Right lung (tissue), 5 donors: Measurements from ENCODE around the gene PTH1R. TPM values are rescaled to one million over a fixed set of nuclear protein-coding genes. Genes with fewer than 3 reads are reported as not detected.

Experiments
- DNase-seq, 2 donors: peaks; one replicate each; pipeline ENCODE4 v3.0.0-alpha.2; 2013
- polyA plus RNA-seq, 5 donors: library from polyadenylated mRNA; unstranded; fragments of 120-200 nt; gene quantifications; one replicate each; pipeline versions ENCODE4 v1.2.1 to v1.2.3, GENCODE V29; 2013; ENCODE audit warnings: inconsistent platforms in 1 of 5, low replicate concordance in 1 of 5; ENCODE audit not compliant: insufficient read length in 5 of 5, insufficient read depth in 1 of 5

PTH1R gene
- polyA plus RNA-seq, 5 donors, result 63.3 to 136 (median 78.3) TPM

DNA sequence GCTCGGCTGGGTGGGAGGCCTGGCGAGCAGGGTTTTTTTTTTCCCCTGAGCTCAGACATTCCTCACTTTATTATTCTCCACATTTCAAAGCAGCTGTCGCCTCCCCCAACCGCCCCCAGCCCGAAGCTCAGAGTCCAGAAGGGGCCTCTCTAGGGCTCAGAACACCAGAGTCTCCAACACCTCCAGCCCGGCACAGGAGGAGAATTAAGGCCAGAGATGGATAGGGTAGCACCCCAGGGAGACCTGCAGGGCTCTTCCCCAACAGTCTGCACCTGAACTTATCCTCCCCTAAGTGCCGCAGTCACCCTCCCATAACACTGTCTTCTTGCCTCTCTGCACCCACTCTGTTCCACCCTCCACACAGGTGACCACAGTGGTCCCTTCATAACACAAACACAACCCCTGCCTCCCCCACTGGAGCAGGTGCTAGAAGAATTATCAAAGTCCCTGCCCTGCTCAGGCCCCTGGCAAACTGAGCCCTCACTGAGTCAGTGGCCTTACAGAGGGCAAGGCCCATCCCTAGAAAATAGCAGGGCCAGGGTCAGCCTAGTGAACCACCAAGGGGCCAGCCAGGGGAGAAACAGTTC lies 28.4 kb upstream of the PTH1R start:
- DNase-seq, result no peak

DNA sequence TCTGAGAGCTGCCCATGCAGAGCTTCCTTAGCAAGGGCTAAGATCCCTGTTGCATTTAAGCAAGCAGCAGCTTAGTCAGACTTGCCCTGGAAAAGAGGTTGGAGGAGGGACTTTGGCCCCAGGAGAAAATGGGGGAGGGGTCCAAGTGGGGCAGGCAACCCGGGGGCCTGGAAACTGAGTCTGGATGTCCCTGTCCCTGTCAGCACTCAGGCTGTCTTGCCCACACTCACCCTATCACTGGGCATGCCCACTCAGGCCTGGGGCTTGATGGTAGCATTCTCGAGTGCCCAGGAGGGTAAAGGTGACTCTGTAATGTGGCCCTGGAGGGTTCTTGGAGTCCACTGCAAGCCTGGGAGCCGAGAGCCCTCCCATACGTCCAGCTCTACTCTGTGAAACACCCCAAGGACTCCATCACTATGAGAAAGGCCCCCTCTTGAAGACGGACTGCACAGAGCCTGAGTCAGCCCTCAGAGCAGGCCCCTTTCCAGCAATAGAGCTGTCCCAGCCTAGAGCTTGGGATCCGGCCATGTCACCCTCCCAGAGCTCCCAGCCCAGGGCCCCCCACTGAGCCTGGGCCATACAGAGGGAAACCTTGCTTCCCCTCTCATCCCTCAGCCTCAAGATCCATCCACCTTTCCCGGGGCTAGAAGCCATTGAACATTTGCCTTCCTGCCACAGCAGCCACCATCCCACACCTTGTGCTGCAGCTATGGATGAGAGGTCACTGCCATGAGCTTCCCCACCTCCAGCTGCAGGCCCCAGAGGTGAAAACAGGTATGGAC lies 27.6 kb upstream of the PTH1R start:
- no peak for DNase-seq

DNA sequence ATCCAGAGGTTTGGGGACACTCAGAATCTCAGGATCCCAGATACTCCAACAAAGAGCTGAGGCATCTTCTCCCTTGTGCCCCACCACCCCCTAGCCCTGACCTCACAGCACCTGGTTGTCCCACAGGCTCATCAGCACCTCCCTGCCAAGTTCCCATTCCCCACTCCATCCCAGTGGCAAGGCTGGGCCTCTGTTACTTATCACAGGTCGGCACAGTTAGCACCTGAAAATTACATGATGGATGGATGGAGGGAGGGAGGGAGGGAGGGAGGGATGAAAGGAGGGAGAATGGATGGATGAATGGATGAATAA lies 27.1 kb upstream of the PTH1R start:
- no peak for DNase-seq

- DNase-seq, result no peak
Measured at GRCh38 chr3:46851364-46852333, 25.9 kb upstream of the PTH1R start.

- DNase-seq, result no peak
Measured at GRCh38 chr3:46852334-46852720, 25.2 kb upstream of the PTH1R start.

DNA sequence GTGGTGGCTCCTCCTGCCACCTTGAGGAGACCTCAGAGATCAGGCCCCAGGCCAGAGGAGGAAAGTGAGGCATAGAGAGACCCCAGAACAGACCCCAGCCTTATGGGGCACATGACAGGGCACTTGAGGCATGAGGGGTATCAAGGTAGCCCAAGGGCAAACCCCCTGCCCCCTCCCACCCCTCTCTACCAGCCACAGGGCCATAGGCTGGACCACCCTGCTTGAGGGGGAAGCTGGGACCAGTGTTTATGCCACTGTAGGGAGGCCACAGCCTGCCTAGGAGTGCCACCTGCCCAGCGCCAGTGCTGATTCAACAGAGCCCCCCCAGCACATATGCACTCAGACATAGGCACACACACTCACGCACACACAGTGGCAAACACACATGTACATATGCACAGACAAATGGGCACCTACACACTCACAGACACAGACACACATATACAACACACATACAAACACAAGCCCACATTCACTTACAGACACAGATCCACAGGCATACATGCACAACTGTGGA lies 24.6 kb upstream of the PTH1R start:
- DNase-seq, result no peak

DNA sequence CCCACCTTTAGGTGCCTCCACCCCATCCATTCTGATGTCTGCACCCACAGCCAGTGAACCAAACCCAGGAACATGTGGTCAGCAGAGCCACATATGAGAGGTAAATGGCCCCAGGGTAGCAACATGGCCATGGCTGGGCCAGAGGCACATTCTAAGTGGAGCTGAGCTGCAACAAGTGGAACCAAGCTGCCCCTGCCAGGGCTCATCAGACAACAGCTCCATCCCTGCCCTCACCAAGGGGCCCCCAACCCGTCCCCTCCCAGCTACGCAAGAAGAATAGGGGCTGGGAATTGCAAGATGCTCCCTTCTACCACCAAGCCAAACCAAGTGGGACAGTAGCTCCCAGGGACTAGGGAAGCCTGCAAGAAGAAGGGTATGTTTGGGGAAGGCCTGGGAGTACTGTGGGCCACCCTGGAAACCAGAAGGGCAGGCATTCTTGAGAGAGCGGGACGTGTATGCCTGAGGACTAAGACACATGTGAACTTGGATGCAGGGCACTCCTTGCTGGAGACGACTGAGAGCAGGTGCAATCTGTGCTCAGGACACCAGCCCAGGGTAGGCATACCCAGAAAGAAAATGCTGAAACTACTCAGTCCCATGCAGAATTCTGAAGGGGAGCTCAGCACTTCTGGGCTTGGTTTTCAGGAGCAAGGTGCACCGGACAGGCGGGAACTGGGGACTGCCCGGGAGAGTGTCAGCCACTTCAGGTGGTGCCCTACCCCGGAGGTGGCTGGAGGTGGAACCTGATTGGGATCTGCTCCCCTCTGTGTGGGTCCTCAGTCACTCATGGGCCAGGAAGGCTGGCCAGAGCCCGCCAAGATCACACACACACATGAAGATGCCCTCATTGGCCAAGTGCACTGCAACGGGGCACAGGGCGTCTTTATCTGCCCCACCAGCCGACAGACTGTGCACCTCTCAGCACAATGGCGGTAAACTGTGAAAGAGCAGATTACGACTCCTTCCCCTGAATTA lies 23.8 kb upstream of the PTH1R start:
- DNase-seq, result no peak

DNA sequence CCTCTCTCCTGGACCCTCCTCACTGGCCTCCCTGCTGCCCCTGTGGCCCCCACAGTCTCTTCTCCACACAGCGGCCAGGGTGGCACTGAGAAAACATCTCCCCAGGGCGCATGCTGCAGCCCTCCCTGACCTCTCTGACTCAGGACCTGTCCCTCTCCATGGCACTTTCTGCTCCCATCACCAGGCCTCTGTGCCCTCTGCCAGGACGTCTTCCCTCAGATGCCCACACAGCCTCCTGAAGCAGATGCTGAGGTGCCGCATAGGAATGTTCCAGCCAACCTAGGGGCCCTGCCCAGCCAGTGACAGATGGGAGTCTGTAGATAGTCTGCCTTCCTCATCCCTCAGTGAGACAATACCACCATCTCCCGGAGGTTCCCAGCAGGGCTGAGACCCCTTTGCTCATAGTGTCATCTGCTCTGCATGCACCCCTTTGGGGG lies 22.9 kb upstream of the PTH1R start:
- DNase-seq, result no peak

DNA sequence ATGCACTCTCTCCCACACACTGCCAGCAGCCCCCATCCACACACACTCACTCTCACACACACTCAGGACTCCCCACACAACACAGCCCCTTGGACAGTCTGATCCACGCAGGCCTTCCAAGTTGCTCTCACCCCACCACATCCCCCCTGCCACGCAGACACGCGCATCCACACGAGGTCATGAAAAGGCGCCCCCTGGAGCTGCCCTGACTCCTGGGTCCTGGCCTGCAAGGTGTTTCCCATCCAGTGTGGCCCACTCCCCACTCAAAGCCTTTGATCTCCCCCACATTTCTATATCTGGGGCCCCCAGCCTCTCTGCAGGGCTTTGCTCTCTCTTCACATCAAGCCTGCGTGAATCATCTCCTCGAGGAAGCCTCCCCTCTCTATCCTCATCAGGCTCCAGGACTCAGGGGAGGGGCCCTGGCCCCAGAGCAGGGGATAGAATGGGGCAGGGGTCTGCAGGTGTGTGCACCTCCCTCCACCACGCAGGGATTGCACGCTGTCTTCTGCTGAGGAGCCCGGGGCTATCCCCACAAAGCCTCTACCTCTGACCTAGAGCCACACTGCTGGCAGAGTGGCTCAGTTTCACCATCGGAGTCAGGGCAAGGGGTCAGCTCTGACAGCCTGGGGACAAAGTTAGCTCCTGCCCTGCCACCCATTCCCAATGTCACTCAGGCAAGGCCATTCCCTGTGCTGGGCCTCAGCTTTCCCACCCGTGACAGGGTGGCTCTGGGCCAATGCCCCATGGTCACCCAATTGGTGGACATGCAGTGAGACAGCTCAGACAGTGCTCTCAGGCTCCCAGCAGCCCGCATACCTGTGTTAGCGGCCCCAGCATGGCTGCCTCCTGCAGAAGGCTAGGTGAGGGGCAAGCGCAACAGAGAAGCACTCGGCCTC lies 20.7 kb upstream of the PTH1R start:
- no peak for DNase-seq

DNA sequence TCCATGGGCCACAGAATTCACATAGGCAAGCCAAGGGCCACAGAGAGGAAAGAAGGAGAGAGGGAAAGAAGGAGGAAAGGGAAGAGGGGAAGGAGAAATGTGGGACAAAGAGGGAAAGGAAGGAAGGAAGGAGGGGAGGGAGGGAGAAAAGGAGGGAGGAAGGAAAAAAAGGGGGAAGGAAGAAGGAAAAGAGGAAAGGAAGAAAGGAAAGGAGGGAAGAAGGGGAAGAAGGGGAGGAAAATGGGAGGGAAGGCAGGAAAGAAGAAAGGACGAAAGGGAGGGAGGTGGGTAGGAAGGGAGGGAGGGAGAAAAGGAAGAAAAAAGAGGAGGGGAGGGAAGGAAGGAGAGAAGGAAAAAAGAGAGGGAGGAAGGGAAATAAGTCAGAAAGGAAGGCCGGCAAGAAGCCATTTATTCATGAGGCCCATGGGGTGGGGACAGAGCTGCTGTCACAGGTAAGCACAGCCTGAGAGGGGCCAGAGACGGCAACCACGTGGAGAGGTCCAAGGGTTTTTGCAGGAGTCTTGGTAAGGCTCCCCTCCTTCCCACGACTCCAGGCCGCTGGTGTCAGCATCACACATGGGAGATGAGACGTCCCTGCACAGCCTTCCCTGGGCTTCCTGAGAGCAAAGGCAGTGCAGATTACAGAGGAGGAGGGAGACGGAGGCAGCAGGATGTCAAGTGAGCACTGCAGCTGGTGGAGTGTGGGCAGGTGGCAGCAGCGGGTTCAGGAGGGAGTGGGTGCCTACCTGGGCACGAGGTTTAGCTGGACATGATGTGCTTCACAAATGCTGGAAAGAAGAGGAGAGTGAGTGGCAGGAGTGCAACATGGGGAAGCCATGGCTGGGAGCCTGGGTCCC lies 19.8 kb upstream of the PTH1R start:
- DNase-seq, result no peak

DNA sequence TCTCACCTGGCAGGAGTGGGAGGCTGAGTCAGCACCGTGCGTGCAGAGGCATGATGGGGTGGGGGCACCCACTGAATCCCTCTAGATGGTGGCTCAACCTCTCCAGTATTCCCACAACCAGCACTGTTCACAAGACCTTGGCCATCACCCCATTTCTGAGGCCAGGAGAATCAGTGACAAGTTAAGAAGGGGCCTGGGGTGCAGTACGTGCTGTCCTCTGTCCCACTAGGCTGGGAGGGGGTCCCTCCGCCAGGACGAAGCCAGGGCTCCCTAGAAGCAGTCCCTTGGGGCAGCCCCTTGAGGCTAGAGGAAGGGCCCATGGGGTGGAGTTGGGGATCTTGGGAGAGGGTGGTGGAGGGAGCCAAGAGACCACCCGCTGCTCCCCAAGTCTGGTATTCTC lies 19.1 kb upstream of the PTH1R start:
- no peak for DNase-seq

DNA sequence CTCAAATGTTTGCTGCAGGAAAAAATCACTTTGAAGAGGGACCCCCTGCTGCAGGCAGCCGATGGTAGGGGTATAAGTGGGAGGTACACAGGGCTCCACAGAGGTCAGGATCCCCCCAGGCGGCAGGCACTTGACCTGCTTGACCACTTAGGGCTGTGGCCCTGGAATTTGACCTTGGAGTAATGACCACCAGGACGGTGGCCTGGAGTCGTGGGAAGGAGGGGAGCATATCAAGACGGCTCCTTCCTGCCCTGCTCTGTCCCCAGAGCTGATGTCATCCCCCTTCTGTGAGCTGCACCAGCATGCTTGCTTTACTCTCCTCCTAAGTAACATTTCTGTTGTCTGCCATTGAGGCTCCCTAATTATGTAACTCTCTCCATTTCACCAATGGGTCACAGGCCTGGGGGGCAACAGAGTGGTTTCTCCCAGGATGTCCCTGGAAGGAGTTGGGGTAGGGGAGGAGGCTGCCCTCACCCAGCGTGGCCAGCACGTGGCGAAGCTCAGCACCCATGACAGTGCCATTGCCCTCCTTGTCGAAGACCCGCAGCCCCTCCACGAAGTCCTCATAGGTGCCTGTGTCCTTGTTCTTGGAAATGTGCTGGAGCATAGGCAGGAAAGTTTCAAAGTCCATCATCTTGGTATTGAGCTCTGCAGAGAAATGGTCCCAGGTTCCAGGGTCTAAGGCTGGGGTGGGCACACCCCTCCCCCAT lies 18.4 kb upstream of the PTH1R start:
- no peak for DNase-seq

DNA sequence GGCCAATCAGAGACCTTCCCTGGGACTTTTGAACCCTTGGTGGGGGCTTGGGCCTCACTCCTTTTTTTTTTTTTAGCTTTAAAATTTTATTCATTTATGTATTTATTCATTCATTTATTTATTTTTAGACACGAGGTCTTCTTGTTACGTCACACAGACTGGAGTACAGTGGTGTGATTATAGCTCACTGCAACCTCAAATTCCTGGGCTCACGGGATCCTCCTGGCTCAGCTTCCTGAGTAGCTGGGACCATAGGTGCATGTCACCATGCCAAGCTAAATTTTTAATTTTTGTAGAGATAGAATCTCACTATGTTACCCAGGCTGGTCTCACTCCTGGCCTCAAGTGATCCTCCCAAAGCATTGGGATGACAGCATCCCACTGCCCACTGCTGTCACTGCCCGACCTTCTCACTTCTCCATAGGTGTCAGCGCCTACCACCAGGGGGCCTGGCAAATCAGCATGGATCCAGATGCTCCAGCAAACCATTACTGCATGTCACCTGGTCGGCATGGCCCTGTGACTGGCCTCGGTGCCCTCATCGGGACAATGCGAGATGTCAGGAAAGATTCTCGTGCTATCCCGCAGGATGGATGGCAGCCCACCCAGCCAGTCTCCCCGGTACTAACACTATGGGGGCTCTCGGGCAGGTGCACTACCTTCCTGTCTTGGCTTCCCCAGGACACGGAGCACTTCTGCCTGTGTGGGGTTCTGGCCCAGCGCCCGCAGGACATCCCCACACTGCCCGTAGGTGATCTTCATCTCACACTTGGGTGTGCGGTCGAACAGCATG lies 17.3 kb upstream of the PTH1R start:
- no peak for DNase-seq

DNA sequence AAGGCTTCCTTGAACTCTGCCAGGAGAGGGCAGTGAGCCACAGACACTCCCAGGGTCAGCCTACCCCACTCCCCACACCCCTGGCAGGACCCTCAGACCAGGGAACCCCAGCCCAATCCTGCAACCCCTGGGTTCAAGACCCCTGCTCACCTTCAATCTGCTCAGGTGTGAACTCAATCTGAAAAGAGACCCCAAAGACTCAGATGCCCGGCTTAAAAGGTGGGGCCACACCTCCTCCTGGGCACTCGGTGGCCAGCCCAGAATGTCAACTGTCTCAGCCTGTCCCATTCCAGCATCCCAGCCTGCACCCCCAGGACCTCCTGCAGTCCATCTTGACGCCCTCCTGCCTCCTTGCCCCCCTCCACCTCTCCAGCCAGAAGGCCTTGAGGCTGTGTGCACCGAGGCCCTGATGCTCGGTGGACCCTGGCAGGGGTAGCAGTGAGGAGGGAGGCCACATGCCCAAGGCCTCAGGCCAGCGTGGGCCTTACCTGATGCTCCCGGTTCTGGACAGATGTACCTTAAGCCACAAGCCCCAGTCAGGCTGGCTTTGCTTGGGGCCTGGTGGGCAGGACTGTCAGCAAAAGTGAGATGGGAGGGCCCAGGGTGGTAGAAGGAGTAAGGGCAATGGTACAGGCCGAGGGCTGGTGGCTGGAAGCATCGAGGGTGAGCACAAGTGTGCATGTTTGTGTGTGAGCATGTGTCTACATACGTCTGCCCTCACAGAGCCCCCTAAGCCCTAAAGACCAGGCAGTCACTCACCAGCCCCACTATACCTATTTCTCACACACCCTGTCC lies 16.5 kb upstream of the PTH1R start:
- no peak for DNase-seq

- DNase-seq, result no peak
Measured at GRCh38 chr3:46861605-46862368, 15.7 kb upstream of the PTH1R start.
